GM12872 (cell line): ENCODE measurements around the gene CCL16.

Experiments used
- CTCF ChIP-seq: IDR thresholded peaks from 3 replicates; pipeline ENCODE4 v1.5.1; 2011; ENCODE audit warnings: low read depth, mild to moderate bottlenecking, low read length, moderate library complexity; ENCODE audit not compliant: insufficient read depth

CCL16 gene

GRCh38 chr17:35972066-35972465 is 9.2 kb downstream of the CCL16 start:
- TF ChIP-seq CTCF = no peak

GRCh38 chr17:35969558-35970380 is 11.5 kb downstream of the CCL16 start:
- TF ChIP-seq CTCF = peak; percentile 85

- TF ChIP-seq CTCF = no peak
These were observed 12.7 kb downstream of the CCL16 start for GRCh38 chr17:35968520-35969054.

- TF ChIP-seq CTCF = no peak
These were observed 16.0 kb downstream of the CCL16 start for GRCh38 chr17:35965272-35965671.

GRCh38 chr17:35963663-35964062 is 17.6 kb downstream of the CCL16 start:
- no peak for TF ChIP-seq CTCF

- no peak for TF ChIP-seq CTCF
These were observed 27.6 kb downstream of the CCL16 start for GRCh38 chr17:35953720-35954119.

- TF ChIP-seq CTCF = no peak
These were observed 31.9 kb downstream of the CCL16 start for GRCh38 chr17:35949401-35949800.
